ENCODE results near the gene BLM.
"Not testable (repeated sequence)": the region's sequence is repeated elsewhere in the genome, so short reads cannot be mapped to it uniquely, and the experiment has no call there.

Gene BLM

DNA sequence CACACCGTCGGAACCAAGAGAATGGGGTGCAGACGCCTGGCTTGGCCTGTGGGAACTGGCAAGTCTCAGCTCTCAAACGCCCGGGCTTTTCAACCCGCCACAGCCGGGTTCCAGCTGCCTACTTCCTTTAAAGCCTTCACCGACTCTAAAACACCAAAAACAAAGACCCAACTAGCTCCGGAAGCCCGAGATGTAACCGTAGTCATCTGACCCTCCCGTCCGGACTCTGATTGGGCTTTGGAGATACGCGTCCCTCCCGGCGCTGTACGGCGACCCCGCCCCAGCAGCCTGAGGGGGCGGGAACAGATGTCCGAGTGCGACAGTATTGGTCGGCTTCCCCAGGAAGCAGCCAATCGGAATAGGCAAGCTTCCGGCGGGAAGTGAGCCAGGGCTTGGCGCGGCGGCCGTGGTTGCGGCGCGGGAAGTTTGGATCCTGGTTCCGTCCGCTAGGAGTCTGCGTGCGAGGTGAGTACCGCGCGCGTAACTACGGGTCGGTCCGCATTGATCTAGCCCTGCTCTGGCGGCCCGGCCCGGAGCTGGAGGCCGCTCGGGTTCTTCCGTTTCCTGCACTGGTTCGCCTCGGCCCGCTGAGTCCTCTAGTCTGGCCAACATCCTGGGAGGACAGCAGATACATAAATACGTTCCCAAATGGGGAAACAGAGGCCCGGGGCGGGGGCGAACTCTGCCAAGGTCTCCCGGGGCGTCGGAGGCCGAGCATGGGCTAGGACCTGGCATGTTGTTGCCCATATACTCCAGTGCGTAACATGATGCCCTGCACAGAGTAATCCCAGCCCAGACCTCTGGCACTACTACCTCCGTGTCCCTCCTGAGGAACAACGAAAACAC, at the start of gene BLM:
Gene BLM (plus strand): TSS at position 371 of the 846 bp plus-strand sequence. CDS start 30,047 bp downstream, outside the sequence.
- H3K4me3 Mint-ChIP-seq: peak within 1 kb of the TSS; percentile 83

DNA sequence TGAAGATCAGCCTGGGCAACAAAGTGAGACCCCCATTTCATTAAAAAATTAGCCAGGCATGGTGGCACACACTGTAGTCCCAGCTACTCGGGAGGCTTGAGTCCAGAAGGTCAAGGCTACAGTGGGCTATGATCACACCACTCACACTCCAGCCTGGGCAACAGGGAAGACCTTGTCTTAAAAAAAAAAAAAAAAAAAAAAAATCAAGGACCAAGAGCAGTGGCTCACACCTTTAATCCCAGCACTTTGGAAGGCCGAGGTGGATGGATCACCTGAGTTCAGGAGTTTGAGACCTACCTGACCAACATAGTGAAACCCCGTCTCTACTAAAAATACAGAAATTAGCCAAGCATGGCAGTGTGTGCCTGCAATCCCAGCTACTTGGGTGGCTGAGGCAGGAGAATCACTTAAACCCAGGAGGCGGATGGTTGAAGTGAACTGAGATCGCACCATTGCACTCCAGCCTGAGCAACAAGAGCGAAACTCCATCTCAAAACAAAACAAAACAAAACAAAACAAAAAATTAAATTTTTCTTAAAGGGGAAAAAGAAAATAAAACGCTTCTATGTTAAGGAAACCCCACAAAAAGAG, 49.3 kb upstream of the BLM start:
- H3K4me3 Mint-ChIP-seq, CTCF ChIA-PET, H3K9me3 Mint-ChIP-seq, H3K27ac Mint-ChIP-seq, DNase-seq: not testable (repeated sequence)
- Mint-ChIP-seq H3K36me3 (peaks cover 29% of the 10 kb centered on the region), H3K27me3 (peaks cover 89% of the 10 kb centered on the region), H3K4me1 (peaks cover 58% of the 10 kb centered on the region)

More for the DNA sequence above, at the start of gene BLM:
- peaks cover 37% of the 10 kb centered on the region for H3K4me1 Mint-ChIP-seq
- H3K27ac Mint-ChIP-seq: peak within 1 kb of the TSS; percentile 98
- CTCF ChIA-PET: interaction anchor here (0.6 to 2.9 kb wide), 11 partner anchors 10 to 317 kb away, joined by 3 to 13 read pairs (median 3); no protein-coding TSS in a partner anchor
- H3K9me3 Mint-ChIP-seq: no peaks in the 10 kb centered on the region
- H3K27me3 Mint-ChIP-seq: no peaks in the 10 kb centered on the region
- peaks cover 21% of the 10 kb centered on the region for H3K36me3 Mint-ChIP-seq
- DNase-seq: peak; percentile 97

DNA sequence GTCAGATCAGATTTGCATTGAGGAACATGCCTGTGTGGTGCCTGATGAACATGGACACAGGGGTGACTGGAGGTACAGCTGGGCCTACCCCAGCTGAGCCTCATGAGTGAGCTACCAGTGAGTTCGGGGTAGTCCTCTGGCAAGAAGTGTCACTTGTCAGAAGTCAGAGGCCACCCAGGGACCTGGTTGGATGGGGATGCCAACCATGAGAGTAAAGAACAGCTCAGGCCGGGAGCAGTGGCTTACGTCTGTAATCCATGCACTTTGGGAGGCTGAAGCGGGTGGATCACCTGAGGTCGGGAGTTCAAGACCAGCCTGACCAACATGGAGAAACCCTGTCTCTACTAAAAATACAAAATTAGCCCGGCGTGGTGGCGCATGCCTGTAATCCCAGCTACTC, 46.5 kb upstream of the BLM start:
- H3K4me3 Mint-ChIP-seq, DNase-seq, H3K9me3 Mint-ChIP-seq, H3K27ac Mint-ChIP-seq: not testable (repeated sequence)
- Mint-ChIP-seq H3K4me1 (peaks cover 54% of the 10 kb centered on the region), H3K36me3 (peaks cover 13% of the 10 kb centered on the region), H3K27me3 (peaks cover 88% of the 10 kb centered on the region)
- CTCF ChIA-PET: interaction anchor here (1.2 to 1.7 kb wide), 2 partner anchors 8 to 21 kb away, joined by 3 to 4 read pairs; no protein-coding TSS in a partner anchor

DNA sequence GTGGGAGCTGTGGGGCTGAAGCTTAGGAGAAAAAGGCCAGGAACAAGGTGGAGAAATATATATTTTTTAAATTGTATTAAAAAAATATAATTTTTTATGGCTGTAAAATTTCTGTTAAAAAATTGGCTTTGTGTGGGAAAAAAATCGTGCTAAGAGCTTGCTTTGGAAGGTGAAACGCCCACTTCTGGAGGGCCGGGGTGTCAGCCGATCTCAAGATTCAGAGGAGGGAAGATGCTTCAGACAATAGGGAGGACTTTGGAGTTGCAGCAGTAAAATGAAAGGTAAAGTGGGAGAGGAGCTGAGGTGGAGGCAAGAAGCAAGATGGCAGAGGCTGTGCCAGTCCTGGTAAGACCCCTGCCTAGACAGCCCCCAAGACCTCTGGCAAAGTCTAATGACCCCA, 45.9 kb upstream of the BLM start:
- CTCF ChIA-PET: interaction anchor here (1.2 to 1.7 kb wide), 2 partner anchors 8 to 21 kb away, joined by 3 to 4 read pairs; no protein-coding TSS in a partner anchor
- no peak for DNase-seq
- peaks cover 82% of the 10 kb centered on the region for H3K27me3 Mint-ChIP-seq
- H3K27ac Mint-ChIP-seq: peak overlapping the region; percentile 19
- H3K4me1 Mint-ChIP-seq: peaks cover 48% of the 10 kb centered on the region
- H3K36me3 Mint-ChIP-seq: peaks cover 10% of the 10 kb centered on the region
- H3K4me3 Mint-ChIP-seq: no peak overlapping the region
- H3K9me3 Mint-ChIP-seq: no peaks in the 10 kb centered on the region

DNA sequence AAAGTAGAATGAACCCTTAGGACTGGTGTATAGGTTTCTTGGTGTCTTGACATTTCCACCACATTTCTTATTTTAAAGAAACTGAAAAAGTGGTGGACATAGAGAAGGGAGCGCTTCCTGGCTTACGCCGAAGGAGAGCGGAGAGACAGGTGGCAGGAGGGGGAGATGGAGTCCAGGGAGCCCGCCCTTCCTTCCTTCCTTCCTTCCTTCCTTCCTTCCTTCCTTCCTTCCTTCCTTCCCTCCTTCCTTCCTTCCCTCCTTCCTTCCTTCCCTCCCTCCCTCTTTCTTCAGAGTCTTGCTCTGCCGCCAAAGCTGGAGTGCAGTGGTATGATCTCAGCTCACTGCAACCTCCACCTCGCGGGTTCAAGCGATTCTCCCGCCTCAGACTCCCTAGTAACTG, 43.8 kb upstream of the BLM start:
- CTCF ChIA-PET, H3K4me3 Mint-ChIP-seq, H3K36me3 Mint-ChIP-seq, DNase-seq, H3K9me3 Mint-ChIP-seq, H3K27ac Mint-ChIP-seq: not testable (repeated sequence)
- Mint-ChIP-seq H3K4me1 (peaks cover 46% of the 10 kb centered on the region), H3K27me3 (peaks cover 63% of the 10 kb centered on the region)

DNA sequence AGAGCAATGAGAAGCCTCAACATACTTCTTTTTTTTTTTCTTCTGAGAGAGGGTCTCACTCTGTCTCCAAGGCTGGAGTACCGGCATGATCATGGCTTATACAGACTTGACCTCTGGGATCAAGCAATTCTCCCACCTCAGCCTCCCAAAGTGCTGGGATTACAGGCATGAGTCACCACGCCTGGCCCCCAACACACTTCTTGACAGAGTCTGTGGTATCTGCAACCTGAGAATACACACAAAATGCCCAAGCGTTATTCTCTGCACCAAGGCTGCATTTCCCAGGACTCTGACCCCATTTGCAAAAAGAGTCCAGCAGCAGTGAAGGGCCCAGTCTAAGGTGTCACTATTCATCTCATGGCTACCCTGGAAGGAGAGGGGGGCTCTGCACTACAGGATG, 42.7 kb upstream of the BLM start:
- Mint-ChIP-seq H3K27me3 (peaks cover 54% of the 10 kb centered on the region), H3K27ac (no peak overlapping the region), H3K4me1 (peaks cover 44% of the 10 kb centered on the region), H3K9me3 (peaks cover 2% of the 10 kb centered on the region), H3K4me3 (no peak overlapping the region), H3K36me3 (peaks cover 4% of the 10 kb centered on the region)
- DNase-seq: no peak
- CTCF ChIA-PET: no interaction called here

DNA sequence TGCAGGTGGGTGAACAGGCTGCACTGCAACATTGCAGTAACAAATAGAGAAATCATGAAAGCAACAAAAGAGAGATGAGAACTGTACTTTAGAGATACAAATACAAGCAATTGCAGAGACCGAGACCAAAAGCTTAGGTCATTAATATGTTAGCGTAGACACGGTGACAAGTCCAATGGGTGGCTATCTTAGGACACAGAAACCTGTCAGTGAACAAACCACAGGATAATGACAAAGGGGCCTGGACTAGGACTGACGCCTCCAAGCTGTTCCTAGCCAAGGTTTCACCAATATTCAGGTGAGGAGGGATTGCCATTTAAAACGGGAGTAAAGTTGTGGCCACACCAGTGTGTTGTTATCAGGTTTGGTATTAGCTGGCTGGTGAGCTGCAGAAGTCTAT, 41.7 kb upstream of the BLM start:
- Mint-ChIP-seq H3K27me3 (peaks cover 44% of the 10 kb centered on the region), H3K4me1 (peaks cover 50% of the 10 kb centered on the region), H3K27ac (no peak overlapping the region), H3K9me3 (peaks cover 2% of the 10 kb centered on the region), H3K4me3 (no peak overlapping the region), H3K36me3 (peaks cover 2% of the 10 kb centered on the region)
- no peak for DNase-seq
- CTCF ChIA-PET: no interaction called here

DNA sequence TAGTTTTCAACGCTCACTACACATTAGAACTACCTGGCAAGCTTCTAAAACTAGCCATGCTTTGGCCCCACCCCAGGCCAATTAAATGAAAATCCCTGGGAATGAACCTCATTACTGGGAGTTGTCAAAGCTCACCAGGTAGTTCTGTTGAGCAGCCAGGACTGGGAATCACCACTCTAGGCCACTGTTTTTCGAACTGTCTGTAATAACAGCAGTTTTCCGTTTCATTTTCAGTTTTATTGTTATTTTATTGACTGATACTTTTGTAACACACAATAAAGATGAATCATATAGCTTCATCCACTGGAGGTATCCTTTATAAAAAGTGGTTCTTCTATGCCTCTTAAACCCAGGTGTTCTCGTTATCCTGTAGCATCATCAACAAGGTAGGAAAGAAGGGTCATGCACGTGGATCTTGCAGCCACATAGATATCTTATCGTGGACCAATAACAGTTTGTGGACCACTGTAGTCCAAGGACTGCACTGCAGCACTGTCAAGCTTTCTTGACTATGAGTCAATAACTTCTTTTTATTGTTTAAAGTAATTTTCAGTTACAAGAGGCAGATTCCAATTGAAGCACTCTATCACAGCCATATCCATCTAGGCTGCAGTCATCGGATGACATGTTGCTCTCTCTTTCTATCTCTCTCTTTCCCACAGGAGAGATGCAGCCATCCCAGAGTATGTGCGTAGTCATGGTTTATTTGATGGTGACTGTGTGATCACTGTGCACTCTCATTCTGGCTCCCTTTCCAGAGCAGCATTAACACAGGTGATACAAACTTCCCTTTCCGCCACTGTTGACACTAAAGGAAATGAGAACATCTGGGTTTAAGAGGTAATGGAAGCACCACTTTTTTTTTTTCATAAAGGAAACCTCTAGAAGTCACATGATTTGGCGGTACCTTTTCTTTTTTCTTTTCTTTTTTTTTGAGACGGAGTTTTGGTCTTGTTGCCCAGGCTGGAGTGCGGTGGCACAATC, 39.0 kb upstream of the BLM start:
- peaks cover 2% of the 10 kb centered on the region for H3K36me3 Mint-ChIP-seq
- H3K4me1 Mint-ChIP-seq: peaks cover 51% of the 10 kb centered on the region
- DNase-seq: peak; percentile 53
- peaks cover 26% of the 10 kb centered on the region for H3K27me3 Mint-ChIP-seq
- peaks cover 2% of the 10 kb centered on the region for H3K9me3 Mint-ChIP-seq
- H3K4me3 Mint-ChIP-seq: peak overlapping the region; percentile 39
- CTCF ChIA-PET: interaction anchor here (1.0 to 2.6 kb wide), 4 partner anchors 7 to 60 kb away, joined by 3 to 9 read pairs (median 4); no protein-coding TSS in a partner anchor
- peak overlapping the region; percentile 96 for H3K27ac Mint-ChIP-seq

DNA sequence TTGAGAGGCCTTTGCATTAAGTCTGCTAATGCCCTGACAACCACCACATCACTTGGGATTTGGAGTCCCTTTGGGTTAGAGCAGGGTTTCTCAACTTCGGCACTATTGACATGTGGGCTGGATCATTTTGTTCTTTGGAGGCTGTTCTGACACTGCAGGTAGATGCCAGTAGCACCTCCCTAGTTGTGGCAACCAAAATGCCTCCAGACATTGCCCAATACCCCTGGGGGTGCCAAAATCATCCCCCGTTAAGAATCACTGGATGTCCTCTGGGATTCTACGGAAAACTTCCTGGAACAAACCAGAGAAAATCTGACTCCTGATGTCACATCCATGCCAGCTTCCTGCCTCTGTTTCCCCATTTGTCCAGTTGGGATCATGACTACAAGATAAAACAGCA, 37.2 kb upstream of the BLM start:
- no peak for DNase-seq
- Mint-ChIP-seq H3K9me3 (peaks cover 2% of the 10 kb centered on the region), H3K36me3 (peaks cover 10% of the 10 kb centered on the region), H3K4me3 (no peak overlapping the region), H3K27me3 (peaks cover 14% of the 10 kb centered on the region), H3K27ac (peak overlapping the region; percentile 55), H3K4me1 (peaks cover 50% of the 10 kb centered on the region)
- CTCF ChIA-PET: no interaction called here

DNA sequence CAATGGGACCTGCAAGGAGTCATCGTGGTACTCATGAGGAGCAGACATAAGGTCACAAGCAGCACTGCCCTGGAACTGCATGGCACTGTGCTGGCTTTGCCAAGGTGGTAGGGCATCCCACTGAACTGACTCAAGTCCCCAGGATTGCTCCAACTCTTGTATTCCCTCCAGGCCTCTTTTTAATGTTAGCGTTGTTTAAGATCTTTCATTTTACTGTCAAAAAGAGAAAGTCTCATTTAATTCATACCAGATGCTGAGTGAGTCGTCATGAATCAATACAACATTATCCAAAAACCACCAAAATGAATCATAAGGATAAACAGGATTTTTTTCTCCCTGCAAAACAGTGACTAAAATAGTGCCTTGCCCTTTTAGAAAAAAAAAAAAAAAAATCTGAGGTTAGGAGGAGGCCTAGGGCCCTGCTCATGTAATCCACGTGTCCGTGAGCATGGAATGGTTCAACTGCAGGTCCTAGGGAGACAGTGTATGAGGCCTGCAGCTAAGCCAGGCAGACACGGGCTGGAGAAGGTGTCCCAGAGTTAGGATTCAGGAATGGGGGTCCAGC, 36.7 kb upstream of the BLM start:
- Mint-ChIP-seq H3K36me3 (peaks cover 10% of the 10 kb centered on the region), H3K27ac (no peak overlapping the region), H3K27me3 (peaks cover 15% of the 10 kb centered on the region), H3K4me1 (peaks cover 53% of the 10 kb centered on the region), H3K9me3 (peaks cover 2% of the 10 kb centered on the region), H3K4me3 (no peak overlapping the region)
- no peak for DNase-seq
- CTCF ChIA-PET: no interaction called here

DNA sequence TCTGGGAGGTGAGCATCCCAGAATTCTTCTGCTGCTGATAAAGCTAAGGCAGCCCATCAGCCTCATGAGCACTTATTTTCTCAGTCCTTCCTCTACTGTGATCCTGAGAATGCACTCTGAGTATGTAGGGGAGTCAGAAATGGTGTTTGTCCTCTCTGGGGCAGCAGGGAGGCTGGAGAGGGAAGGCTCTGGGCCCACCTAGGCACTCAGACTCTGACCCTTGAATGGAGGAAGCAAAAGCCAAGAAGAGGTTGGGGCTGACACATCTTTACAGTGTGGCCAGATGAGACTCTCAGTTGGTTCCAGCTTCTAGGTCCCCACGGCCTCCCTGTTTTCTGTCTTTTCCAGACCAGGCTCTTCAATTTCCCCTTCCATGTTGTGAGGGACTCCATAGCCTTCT, 36.1 kb upstream of the BLM start:
- CTCF ChIA-PET: no interaction called here
- H3K27me3 Mint-ChIP-seq: peaks cover 15% of the 10 kb centered on the region
- peaks cover 58% of the 10 kb centered on the region for H3K4me1 Mint-ChIP-seq

DNA sequence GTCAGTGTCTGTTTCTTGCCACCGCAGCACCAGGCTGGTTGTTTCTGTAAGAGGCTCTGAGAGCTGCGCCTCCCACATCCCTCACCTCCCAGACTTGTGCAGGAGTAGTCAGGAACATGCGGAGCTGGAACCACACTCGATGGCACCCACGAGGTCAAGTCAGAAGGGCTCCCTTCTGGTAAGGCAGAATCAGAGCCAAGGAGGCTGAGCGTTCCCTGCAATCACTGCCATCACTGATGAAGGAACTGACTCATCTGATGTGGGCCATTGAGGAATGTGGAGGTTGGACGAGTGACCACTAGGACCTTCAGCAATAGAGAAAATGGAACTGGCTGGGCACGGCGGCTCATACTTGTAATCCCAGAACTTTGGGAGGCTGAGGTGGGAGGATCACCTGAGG, 35.7 kb upstream of the BLM start:
- peaks cover 15% of the 10 kb centered on the region for H3K27me3 Mint-ChIP-seq
- CTCF ChIA-PET: interaction anchor here (1.4 kb wide), 1 partner anchor 11 kb away, joined by 6 read pairs; no protein-coding TSS in a partner anchor
- H3K4me1 Mint-ChIP-seq: peaks cover 62% of the 10 kb centered on the region
- H3K4me3 Mint-ChIP-seq: no peak overlapping the region
- H3K9me3 Mint-ChIP-seq: peaks cover 2% of the 10 kb centered on the region
- H3K27ac Mint-ChIP-seq: no peak overlapping the region
- H3K36me3 Mint-ChIP-seq: peaks cover 10% of the 10 kb centered on the region
- DNase-seq: no peak

More for the DNA sequence above, 36.1 kb upstream of the BLM start:
- H3K36me3 Mint-ChIP-seq: peaks cover 10% of the 10 kb centered on the region
- no peak for DNase-seq
- no peak overlapping the region for H3K27ac Mint-ChIP-seq
- peaks cover 2% of the 10 kb centered on the region for H3K9me3 Mint-ChIP-seq
- no peak overlapping the region for H3K4me3 Mint-ChIP-seq

DNA sequence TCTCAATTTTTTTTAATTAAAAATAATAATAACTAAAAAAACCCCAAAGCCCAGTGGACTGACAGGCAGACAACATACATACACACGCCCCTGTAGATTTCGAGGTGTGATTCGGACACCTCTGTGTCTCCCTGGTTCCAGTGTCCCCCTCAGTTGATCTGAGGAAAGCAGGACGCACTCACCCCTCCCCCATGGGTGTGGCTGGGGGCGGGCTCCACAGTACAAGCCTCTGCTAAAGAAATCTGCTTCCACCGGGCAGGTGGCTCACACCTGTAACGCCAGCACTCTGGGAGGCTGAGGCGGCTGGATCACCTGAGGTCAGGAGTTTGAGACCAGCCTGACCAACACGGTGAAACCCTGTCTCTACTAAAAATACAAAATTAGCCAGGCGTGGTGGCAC, 33.8 kb upstream of the BLM start:
- CTCF ChIA-PET: no interaction called here
- Mint-ChIP-seq H3K27ac (no peak overlapping the region), H3K4me1 (peaks cover 66% of the 10 kb centered on the region), H3K36me3 (peaks cover 9% of the 10 kb centered on the region), H3K4me3 (no peak overlapping the region), H3K9me3 (no peaks in the 10 kb centered on the region), H3K27me3 (peaks cover 15% of the 10 kb centered on the region)
- no peak for DNase-seq
